ENCODE results near the gene LGALS12.

Gene LGALS12

GRCh38 chr11:63560506-63561180 is 54.8 kb downstream of the LGALS12 start:
- DNase-seq (ENCODE audit: low read depth) = no peak

- no peak for DNase-seq (ENCODE audit: low read depth)
These were observed 57.5 kb downstream of the LGALS12 start, which contains the start of gene PLAAT2 for GRCh38 chr11:63563201-63564055. Gene PLAAT2 (minus strand): TSS chr11:63563379. CDS start chr11:63563324, 55 bp downstream.

- DNase-seq (ENCODE audit: low read depth) = no peak
These were observed 58.3 kb downstream of the LGALS12 start for GRCh38 chr11:63564056-63564774.

- no peak for DNase-seq (ENCODE audit: low read depth)
These were observed 59.0 kb downstream of the LGALS12 start for GRCh38 chr11:63564784-63565350.

All from stimulated activated CD8-positive, alpha-beta memory T cell treated with anti-CD3 and anti-CD28 coated beads, Interleukin-12 subunit alpha, Interleukin-12 subunit beta, amount 100 ng/mL, for 4 hours (primary cell).